ENCODE measurements around the gene OTOG.

- TF ChIP-seq NFRKB (IDR thresholded peaks at IDR 0.05) (no peak), LEF1 (IDR thresholded peaks at IDR 0.05; ENCODE audit: borderline replicate concordance) (no peak)
Measured at GRCh38 chr11:17691976-17692375, 144.9 kb downstream of the OTOG start.

All from HEK293T (cell line).